Mucosa of rectum (tissue), 2 donors: ENCODE measurements around the gene MIPEP.
"Not testable (repeated sequence)": the region's sequence is repeated elsewhere in the genome, so short reads cannot be mapped to it uniquely, and the experiment has no call there.

ENCODE experiments used
- H3K27ac ChIP-seq, 2 donors: one replicate each; pipeline ENCODE4 v1.7.0; 2013; ENCODE audit warnings: inconsistent platforms in 2 of 2, low read depth in 2 of 2, low read length in 2 of 2
- H3K27me3 ChIP-seq, 2 donors: one replicate each; pipeline ENCODE4 v1.7.0; 2013; ENCODE audit warnings: low read length in 2 of 2; ENCODE audit not compliant: control insufficient read depth in 2 of 2, insufficient read depth in 2 of 2
- H3K36me3 ChIP-seq, 2 donors: one replicate each; pipeline ENCODE4 v1.7.0; 2013; ENCODE audit warnings: low read length in 2 of 2; ENCODE audit not compliant: control insufficient read depth in 2 of 2, insufficient read depth in 2 of 2
- H3K4me1 ChIP-seq, 2 donors: one replicate each; pipeline ENCODE4 v1.7.0; 2013; ENCODE audit warnings: low read length in 2 of 2, mild to moderate bottlenecking in 1 of 2; ENCODE audit not compliant: control insufficient read depth in 2 of 2, insufficient read depth in 2 of 2
- H3K4me3 ChIP-seq, 2 donors: one replicate each; pipeline ENCODE4 v1.7.0; 2013; ENCODE audit warnings: low read length in 2 of 2
- H3K9ac ChIP-seq, 2 donors: one replicate each; pipeline ENCODE4 v1.7.0; 2013; ENCODE audit warnings: low read length in 2 of 2, low read depth in 1 of 2, mild to moderate bottlenecking in 1 of 2
- H3K9me3 ChIP-seq, 2 donors: one replicate each; pipeline ENCODE4 v1.7.0; 2013; ENCODE audit warnings: low read length in 2 of 2; ENCODE audit not compliant: control insufficient read depth in 2 of 2
- donor health status: healthy.
- donor health status: Normal muscosa, but diverticular disease.

Gene MIPEP

DNA sequence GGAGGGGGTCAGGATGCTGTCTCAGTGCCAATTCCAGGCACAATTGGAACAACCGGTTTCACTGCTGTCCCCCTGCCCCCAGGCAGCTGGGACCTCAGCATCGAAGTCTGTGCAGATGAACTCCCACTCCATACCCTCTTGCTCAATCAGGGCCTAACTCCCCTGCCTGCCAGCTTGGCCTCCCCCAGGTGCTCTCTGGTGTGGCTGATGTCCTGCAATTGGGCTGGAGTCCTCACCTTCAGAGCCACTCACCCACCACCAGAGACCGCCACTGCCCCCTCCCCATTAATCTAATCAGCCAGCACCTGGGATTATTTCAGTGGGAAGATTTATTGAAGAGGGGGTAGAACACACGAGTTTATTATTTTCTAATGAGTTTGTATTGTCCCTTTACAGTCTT lies 118.8 kb downstream of the MIPEP start:
- Histone ChIP-seq H3K9me3 (no peaks in the 10 kb centered on the region), H3K36me3 (no peaks in the 10 kb centered on the region)

DNA sequence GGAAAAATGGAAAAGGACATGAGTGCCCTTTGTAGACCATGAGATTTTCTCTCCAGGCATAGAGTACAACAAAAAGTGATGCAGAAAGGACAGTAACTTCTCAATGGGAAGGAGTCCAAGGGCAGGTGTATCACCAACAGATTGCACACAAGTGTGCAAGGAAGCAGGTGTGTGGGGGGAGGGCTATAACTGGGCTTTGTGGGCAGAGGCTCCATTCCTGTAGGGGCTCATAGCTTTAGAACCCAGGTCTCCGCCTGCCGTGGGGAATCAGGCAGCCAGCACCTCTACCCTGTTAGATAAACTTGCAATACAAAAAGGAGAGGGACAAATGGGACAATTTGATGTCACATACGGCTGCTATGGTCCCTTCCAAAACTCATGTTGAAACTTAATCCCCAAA lies 119.8 kb downstream of the MIPEP start:
- Histone ChIP-seq H3K9ac (no peak overlapping the region), H3K27me3 (no peaks in the 10 kb centered on the region), H3K27ac (no peak overlapping the region), H3K9me3 (no peaks in the 10 kb centered on the region), H3K4me1 (no peaks in the 10 kb centered on the region), H3K36me3 (no peaks in the 10 kb centered on the region), H3K4me3 (no peak overlapping the region)

More for the DNA sequence above, 118.8 kb downstream of the MIPEP start:
- no peak overlapping the region for H3K9ac ChIP-seq
- H3K4me1 ChIP-seq, result no peaks in the 10 kb centered on the region
- no peaks in the 10 kb centered on the region for H3K27me3 ChIP-seq
- no peak overlapping the region for H3K27ac ChIP-seq
- no peak overlapping the region for H3K4me3 ChIP-seq

DNA sequence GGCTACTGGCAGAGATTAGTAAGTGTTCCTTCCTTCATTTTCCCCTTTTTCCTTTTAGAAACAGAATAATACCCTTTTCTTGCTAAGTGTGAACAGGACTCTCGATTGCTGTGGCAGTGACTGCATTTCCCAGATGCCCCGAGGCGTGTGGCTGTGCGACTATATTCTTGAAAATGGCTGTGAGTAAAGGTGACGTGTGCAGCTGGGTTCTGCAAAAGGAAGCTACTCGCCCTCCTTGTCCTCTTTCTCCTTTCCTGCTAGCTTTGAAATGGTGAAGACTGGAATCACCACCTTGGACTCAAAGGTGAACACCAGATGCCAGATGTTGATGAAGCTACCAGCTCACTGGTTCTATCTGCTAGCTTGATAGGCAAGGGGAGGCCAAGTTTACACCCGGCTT lies 121.4 kb downstream of the MIPEP start:
- no peaks in the 10 kb centered on the region for H3K36me3 ChIP-seq
- no peaks in the 10 kb centered on the region for H3K27me3 ChIP-seq
- H3K9ac ChIP-seq, result no peak overlapping the region
- H3K4me3 ChIP-seq, result no peak overlapping the region
- H3K9me3 ChIP-seq, result no peaks in the 10 kb centered on the region
- H3K27ac ChIP-seq, result no peak overlapping the region
- no peaks in the 10 kb centered on the region for H3K4me1 ChIP-seq

DNA sequence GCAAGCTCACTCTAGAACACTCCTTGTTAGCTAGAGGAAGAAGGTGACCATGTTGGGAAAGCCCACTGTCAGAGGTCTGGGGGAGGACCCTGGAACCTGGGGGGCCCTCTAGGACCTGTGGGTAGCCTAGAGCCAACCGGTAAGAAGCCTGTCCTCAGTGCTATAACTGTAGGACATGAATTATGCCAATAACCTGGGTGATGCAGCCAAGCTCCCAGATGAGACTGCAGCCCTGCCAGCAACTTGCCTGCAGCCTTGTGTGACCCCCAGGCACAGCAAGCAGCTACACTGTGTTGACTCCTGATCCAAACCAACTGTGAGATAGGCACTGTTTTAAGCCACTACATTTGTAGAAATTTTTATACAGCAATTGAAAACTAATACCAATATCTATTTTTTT lies 122.3 kb downstream of the MIPEP start:
- H3K4me3 ChIP-seq, result no peak overlapping the region
- no peaks in the 10 kb centered on the region for H3K36me3 ChIP-seq
- H3K27me3 ChIP-seq, result no peaks in the 10 kb centered on the region

DNA sequence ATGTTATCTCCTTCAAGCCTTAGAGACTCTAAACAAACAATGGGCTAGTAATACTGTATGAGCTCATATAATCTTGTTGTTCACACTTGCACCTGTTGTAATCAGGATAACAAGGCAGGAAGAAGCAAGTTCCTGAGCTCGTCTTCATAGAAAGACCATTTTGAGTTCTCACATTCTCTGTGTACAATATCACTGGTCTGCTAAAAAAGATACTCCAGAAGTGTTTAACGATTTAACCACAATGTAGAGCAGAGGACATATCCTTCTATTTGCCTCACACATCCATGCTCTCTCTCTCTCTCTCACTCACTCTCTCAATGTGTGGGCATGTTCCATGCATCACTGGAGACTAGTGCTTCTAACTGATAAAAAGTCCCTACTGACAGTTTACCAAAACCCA lies 122.9 kb downstream of the MIPEP start:
- H3K9ac ChIP-seq, result no peak overlapping the region
- H3K4me3 ChIP-seq, result no peak overlapping the region
- no peaks in the 10 kb centered on the region for H3K4me1 ChIP-seq
- H3K9me3 ChIP-seq, result no peaks in the 10 kb centered on the region
- H3K36me3 ChIP-seq, result no peaks in the 10 kb centered on the region
- no peak overlapping the region for H3K27ac ChIP-seq
- H3K27me3 ChIP-seq, result no peaks in the 10 kb centered on the region

More for the DNA sequence above, 122.3 kb downstream of the MIPEP start:
- Histone ChIP-seq H3K9ac (no peak overlapping the region), H3K9me3 (no peaks in the 10 kb centered on the region), H3K27ac (no peak overlapping the region), H3K4me1 (no peaks in the 10 kb centered on the region)

DNA sequence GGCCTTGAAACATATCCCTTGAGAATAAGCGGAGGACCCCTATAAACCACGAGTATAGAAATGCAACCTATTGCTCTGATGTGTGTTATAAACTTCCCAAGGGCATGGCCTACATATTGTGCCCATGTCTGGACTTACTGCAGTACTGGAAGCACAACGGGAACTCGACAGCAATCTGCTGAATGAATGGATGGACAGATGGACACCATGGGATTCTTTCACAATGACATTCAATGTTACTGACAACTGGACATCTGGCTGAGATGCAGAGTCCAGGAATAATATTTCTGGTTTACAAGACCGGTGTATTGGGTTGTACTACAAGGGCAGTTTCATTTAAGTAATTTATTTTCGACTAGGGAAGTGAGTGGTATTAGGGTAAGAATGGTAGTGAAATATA lies 123.7 kb downstream of the MIPEP start:
- H3K4me3 ChIP-seq, result no peak overlapping the region
- H3K9me3 ChIP-seq, result no peaks in the 10 kb centered on the region
- H3K36me3 ChIP-seq, result no peaks in the 10 kb centered on the region
- H3K4me1 ChIP-seq, result no peaks in the 10 kb centered on the region
- no peak overlapping the region for H3K27ac ChIP-seq
- no peaks in the 10 kb centered on the region for H3K27me3 ChIP-seq
- H3K9ac ChIP-seq, result no peak overlapping the region

DNA sequence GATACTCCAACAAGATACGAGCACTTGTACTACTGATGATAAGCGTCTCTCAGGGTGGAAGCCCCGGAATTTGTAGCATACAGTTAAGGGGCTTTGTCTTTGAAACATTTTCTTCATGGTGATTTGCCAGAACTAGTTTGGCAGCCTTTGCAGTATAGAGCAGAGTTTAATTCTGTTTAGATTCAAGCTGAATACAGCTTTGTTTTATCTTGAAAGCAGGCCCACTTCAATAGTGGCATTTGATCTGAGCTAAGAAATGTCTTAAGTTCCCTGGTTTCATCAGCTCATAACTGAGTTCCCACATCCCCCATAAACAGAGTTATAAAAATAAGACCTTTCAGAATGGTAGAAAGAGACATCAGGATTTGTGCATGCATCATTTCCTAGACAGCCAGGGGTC lies 125.9 kb downstream of the MIPEP start:
- no peak overlapping the region for H3K27ac ChIP-seq
- no peaks in the 10 kb centered on the region for H3K4me1 ChIP-seq
- no peaks in the 10 kb centered on the region for H3K36me3 ChIP-seq
- no peak overlapping the region for H3K4me3 ChIP-seq
- H3K9ac ChIP-seq, result no peak overlapping the region
- H3K27me3 ChIP-seq, result no peaks in the 10 kb centered on the region
- H3K9me3 ChIP-seq, result no peaks in the 10 kb centered on the region

DNA sequence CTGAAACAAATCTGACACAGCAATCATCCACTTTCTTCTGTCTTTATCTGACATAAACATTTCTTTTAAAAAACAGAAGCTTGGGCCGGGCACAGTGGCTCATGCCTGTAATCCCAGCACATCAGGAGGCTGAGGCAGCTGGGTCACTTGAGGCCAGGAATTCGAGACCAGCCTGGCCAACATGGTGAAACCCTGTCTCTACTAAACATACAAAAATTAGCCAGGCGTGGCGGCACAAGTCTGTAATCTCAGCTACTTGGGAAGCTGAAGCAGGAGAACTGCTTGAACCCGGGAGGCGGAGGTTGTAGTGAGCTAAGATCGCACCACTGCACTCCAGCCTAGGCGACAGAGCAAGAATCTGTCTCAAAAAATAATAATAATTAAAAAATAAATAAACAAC lies 127.4 kb downstream of the MIPEP start:
- not testable (repeated sequence) for H3K27ac ChIP-seq, H3K4me3 ChIP-seq, H3K27me3 ChIP-seq, H3K9me3 ChIP-seq, H3K36me3 ChIP-seq, H3K9ac ChIP-seq, H3K4me1 ChIP-seq

DNA sequence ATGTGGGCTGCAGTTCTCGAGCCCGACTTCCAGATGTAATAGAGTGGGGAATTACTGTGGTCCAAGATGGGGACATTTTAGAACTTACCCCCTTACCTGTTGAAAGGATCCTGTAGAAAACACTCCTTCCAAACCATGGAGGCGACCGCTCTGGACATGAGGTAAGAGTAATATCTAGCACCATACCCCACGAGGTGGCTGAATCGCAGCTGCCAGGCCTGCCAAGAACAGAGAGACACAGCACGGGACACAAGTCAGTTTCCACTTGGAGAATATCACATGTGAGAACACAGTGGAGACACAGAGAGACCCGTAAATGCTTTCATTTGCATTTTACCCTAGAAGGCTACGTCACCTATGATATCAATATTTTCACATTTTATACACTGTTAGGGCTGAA lies 129.2 kb downstream of the MIPEP start:
- Histone ChIP-seq H3K9me3 (no peaks in the 10 kb centered on the region), H3K27me3 (no peaks in the 10 kb centered on the region), H3K27ac (no peak overlapping the region), H3K36me3 (peaks cover 0 to 2% of the 10 kb centered on the region in 2 donors), H3K4me1 (no peaks in the 10 kb centered on the region), H3K4me3 (no peak overlapping the region), H3K9ac (no peak overlapping the region)

DNA sequence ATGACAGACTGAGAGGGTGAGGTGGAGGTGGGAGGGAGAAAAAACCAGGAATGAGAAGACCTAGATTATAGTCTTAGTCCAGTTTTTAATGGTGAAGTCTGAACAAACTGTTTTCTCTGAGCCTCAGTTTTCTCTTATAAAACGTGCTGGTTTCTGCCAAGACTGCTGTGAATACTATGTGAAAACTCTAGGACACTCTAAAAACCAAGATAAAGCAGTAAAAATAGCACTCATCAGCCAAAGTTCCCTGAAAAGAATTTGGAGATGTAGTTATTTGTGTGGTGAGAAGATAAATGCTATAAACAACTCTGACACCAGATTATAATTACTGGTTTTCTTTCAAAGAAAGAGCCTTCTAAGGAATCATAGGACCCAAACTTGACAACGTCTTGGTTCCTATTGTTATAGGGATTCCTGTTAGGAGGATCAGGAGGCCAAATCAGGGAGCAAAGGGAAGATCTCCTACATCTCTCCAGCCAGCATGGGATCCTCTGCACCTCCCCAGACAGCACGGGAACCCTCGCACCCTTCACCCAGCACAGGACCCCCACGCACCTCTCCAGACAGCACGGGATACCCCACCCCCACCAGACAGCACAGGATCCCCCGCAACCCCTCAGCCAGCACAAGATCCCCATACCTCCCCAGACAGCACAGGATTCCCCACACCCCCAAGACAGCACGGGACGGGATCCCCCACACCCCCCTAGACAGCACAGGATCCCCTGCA lies 130.2 kb downstream of the MIPEP start:
- H3K4me1 ChIP-seq, result no peaks in the 10 kb centered on the region
- H3K27me3 ChIP-seq, result no peaks in the 10 kb centered on the region
- H3K36me3 ChIP-seq, result peaks cover 0 to 6% of the 10 kb centered on the region in 2 donors
- no peak overlapping the region for H3K4me3 ChIP-seq
- no peak overlapping the region for H3K27ac ChIP-seq
- H3K9ac ChIP-seq, result no peak overlapping the region
- H3K9me3 ChIP-seq, result no peaks in the 10 kb centered on the region

DNA sequence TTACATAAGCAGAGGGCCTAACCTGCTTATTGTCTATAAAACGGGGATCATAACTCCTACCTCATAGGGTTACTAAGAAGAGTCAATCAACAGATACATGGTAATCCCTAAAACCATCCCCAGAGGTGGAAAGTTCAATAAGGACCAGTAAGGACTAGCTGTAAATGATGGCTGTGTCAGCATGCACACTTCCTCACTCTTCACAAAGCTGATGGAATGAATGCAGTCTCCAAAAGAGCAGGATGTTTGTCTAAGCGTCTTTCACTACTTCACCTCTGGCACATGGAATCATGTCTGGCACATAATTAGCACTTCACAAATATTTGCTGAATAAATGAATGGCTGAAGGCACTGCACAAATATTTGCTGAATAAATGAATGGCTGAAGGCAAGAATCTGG lies 134.2 kb downstream of the MIPEP start:
- H3K27ac ChIP-seq, result no peak overlapping the region
- H3K4me1 ChIP-seq, result no peaks in the 10 kb centered on the region

More for the DNA sequence above, 134.2 kb downstream of the MIPEP start:
- Histone ChIP-seq H3K9me3 (no peaks in the 10 kb centered on the region), H3K9ac (no peak overlapping the region), H3K4me3 (no peak overlapping the region), H3K27me3 (no peaks in the 10 kb centered on the region), H3K36me3 (peaks cover 3 to 6% of the 10 kb centered on the region in 2 donors)
